Measurements from ENCODE around the gene JMY.

The JMY gene

GRCh38 chr5:79235261-79235633 lies 684 bp upstream of the JMY start:
- in situ Hi-C loops (cut with MboI; ENCODE audit: low sequenced_read_pairs, unreplicated experiment): no loop called here
- peak; percentile 41 for DNase-seq (ENCODE audit: low spot score)
- no peak for TF ChIP-seq CTCF (IDR thresholded peaks at IDR 0.05; ENCODE audit: borderline replicate concordance, control extremely low read depth, extremely low read depth, insufficient read depth, missing control alignments)

GRCh38 chr5:79236362-79236969 lies 535 bp downstream of the JMY start:
- peak; percentile 58 for DNase-seq (ENCODE audit: low spot score)
- in situ Hi-C loops (cut with MboI; ENCODE audit: low sequenced_read_pairs, unreplicated experiment): no loop called here
- TF ChIP-seq CTCF (IDR thresholded peaks at IDR 0.05; ENCODE audit: borderline replicate concordance, control extremely low read depth, extremely low read depth, insufficient read depth, missing control alignments): no peak

- no peak for TF ChIP-seq CTCF (IDR thresholded peaks at IDR 0.05; ENCODE audit: borderline replicate concordance, control extremely low read depth, extremely low read depth, insufficient read depth, missing control alignments)
- peak; percentile 64 for DNase-seq (ENCODE audit: low spot score)
- in situ Hi-C loops (cut with MboI; ENCODE audit: low sequenced_read_pairs, unreplicated experiment): no loop called here
Observed at GRCh38 chr5:79236970-79237739, 1.2 kb downstream of the JMY start.

GRCh38 chr5:79237740-79238560 lies 2.0 kb downstream of the JMY start:
- no peak for DNase-seq (ENCODE audit: low spot score)
- in situ Hi-C loops (cut with MboI; ENCODE audit: low sequenced_read_pairs, unreplicated experiment): no loop called here
- TF ChIP-seq CTCF (IDR thresholded peaks at IDR 0.05; ENCODE audit: borderline replicate concordance, control extremely low read depth, extremely low read depth, insufficient read depth, missing control alignments): no peak

GRCh38 chr5:79240561-79240960 lies 4.6 kb downstream of the JMY start:
- DNase-seq (ENCODE audit: low spot score): no peak
- in situ Hi-C loops (cut with MboI; ENCODE audit: low sequenced_read_pairs, unreplicated experiment): no loop called here
- TF ChIP-seq CTCF (IDR thresholded peaks at IDR 0.05; ENCODE audit: borderline replicate concordance, control extremely low read depth, extremely low read depth, insufficient read depth, missing control alignments): no peak

GRCh38 chr5:79241535-79241979 lies 5.6 kb downstream of the JMY start:
- TF ChIP-seq CTCF (IDR thresholded peaks at IDR 0.05; ENCODE audit: borderline replicate concordance, control extremely low read depth, extremely low read depth, insufficient read depth, missing control alignments): no peak
- no peak for DNase-seq (ENCODE audit: low spot score)
- in situ Hi-C loops (cut with MboI; ENCODE audit: low sequenced_read_pairs, unreplicated experiment): no loop called here
